MM.1S (cell line): ENCODE results near the gene SLC17A9.

Experiments used
- DNase-seq: peaks from one replicate; pipeline ENCODE4 v3.0.0-alpha.2; 2015
- H2AFZ ChIP-seq: fragments of 300-600 bp; sonication (generic); 2 replicates; pipeline ENCODE4 v1.6.0; 2016; ENCODE audit warnings: antibody characterized with exemption, low read length
- H3F3A ChIP-seq: fragments of 300-600 bp; sonication (generic); 2 replicates; pipeline ENCODE4 v1.6.1; 2016; ENCODE audit warnings: mild to moderate bottlenecking, antibody characterized with exemption, low read length, moderate library complexity, mixed read lengths; ENCODE audit not compliant: insufficient read depth
- H3K27ac ChIP-seq: fragments of 300-600 bp; sonication (generic); 2 replicates; pipeline ENCODE4 v1.5.1; 2016; ENCODE audit warnings: mild to moderate bottlenecking, low read length
- H3K27me3 ChIP-seq: fragments of 300-600 bp; sonication (generic); replicated peaks from 2 replicates; pipeline ENCODE4 v1.6.0; 2016; ENCODE audit warnings: low read length; ENCODE audit not compliant: insufficient read depth
- H3K36me3 ChIP-seq: fragments of 300-600 bp; sonication (generic); replicated peaks from 2 replicates; pipeline ENCODE4 v1.6.1; 2016; ENCODE audit warnings: mild to moderate bottlenecking, low read length, mixed read lengths; ENCODE audit not compliant: insufficient read depth
- H3K4me1 ChIP-seq: fragments of 300-600 bp; sonication (generic); 2 replicates; pipeline ENCODE4 v1.6.1; 2016; ENCODE audit warnings: low read length, mixed read lengths
- H3K4me2 ChIP-seq: fragments of 300-600 bp; sonication (generic); 2 replicates; pipeline ENCODE4 v1.6.0; 2016; ENCODE audit warnings: low read depth, low read length
- H3K4me3 ChIP-seq: fragments of 300-600 bp; sonication (generic); 2 replicates; pipeline ENCODE4 v1.5.1; 2016; ENCODE audit warnings: low read length, mixed read lengths
- H3K79me2 ChIP-seq: fragments of 300-600 bp; sonication (generic); 2 replicates; pipeline ENCODE4 v1.6.1; 2016; ENCODE audit warnings: mixed run types, low read length, mixed read lengths
- H3K9ac ChIP-seq: fragments of 300-600 bp; sonication (generic); 2 replicates; pipeline ENCODE4 v1.6.1; 2016; ENCODE audit warnings: low read length, mixed read lengths
- H3K9me2 ChIP-seq: fragments of 300-600 bp; sonication (generic); replicated peaks from 2 replicates; pipeline ENCODE4 v1.6.1; 2016; ENCODE audit warnings: mild to moderate bottlenecking, low read length, mixed read lengths; ENCODE audit not compliant: insufficient read depth
- H3K9me3 ChIP-seq: fragments of 300-600 bp; sonication (generic); replicated peaks from 2 replicates; pipeline ENCODE4 v1.6.1; 2016; ENCODE audit warnings: mild to moderate bottlenecking, low read length, mixed read lengths; ENCODE audit not compliant: insufficient read depth
- H4K20me1 ChIP-seq: fragments of 300-600 bp; sonication (generic); 2 replicates; pipeline ENCODE4 v1.6.1; 2016; ENCODE audit warnings: mild to moderate bottlenecking, low read length, moderate library complexity, mixed read lengths; ENCODE audit not compliant: insufficient read depth
- CTCF ChIP-seq: fragments of 300-600 bp; sonication (generic); IDR thresholded peaks from 2 replicates; pipeline ENCODE4 v1.5.1; 2016; ENCODE audit warnings: antibody characterized with exemption, low read length, mixed read lengths
- EZH2 ChIP-seq: fragments of 300-600 bp; sonication (generic); optimal IDR thresholded peaks from 2 replicates; pipeline ENCODE3; 2017; ENCODE audit warnings: low read depth, mild to moderate bottlenecking, antibody characterized with exemption, low read length, mixed read lengths
- EZH2phosphoT487 ChIP-seq: fragments of 300-600 bp; sonication (generic); IDR thresholded peaks from 2 replicates; pipeline ENCODE4 v1.6.1; 2018; ENCODE audit warnings: antibody characterized with exemption, low read length

Gene SLC17A9

GRCh38 chr20:62963614-62964397 is 11.3 kb downstream of the SLC17A9 start:
- Histone ChIP-seq H2AFZ (no peak overlapping the region), H3K27me3 (peaks cover 72% of the 10 kb centered on the region), H3F3A (no peaks in the 10 kb centered on the region), H3K9me3 (no peaks in the 10 kb centered on the region), H3K9ac (no peak overlapping the region), H3K4me1 (no peaks in the 10 kb centered on the region), H3K4me3 (no peak overlapping the region), H3K4me2 (no peak overlapping the region), H3K9me2 (no peaks in the 10 kb centered on the region), H3K27ac (no peak overlapping the region), H4K20me1 (no peaks in the 10 kb centered on the region), H3K36me3 (no peaks in the 10 kb centered on the region), H3K79me2 (no peaks in the 10 kb centered on the region)
- TF ChIP-seq CTCF = no peak
- no peak for TF ChIP-seq EZH2phosphoT487
- no peak for TF ChIP-seq EZH2
- DNase-seq = no peak

- TF ChIP-seq EZH2phosphoT487 = no peak
- no peak for TF ChIP-seq CTCF
- no peak for TF ChIP-seq EZH2
- Histone ChIP-seq H3K4me3 (no peak overlapping the region), H3K27ac (no peak overlapping the region), H3K9ac (no peak overlapping the region), H3K27me3 (peaks cover 72% of the 10 kb centered on the region), H3K9me3 (no peaks in the 10 kb centered on the region), H3K79me2 (no peaks in the 10 kb centered on the region), H4K20me1 (no peaks in the 10 kb centered on the region), H3K36me3 (no peaks in the 10 kb centered on the region), H3K9me2 (no peaks in the 10 kb centered on the region), H3K4me2 (no peak overlapping the region), H3F3A (no peaks in the 10 kb centered on the region), H2AFZ (no peak overlapping the region), H3K4me1 (no peaks in the 10 kb centered on the region)
- no peak for DNase-seq
Observed at GRCh38 chr20:62964700-62965099, 12.2 kb downstream of the SLC17A9 start.

- no peaks in the 10 kb centered on the region for H3K4me1 ChIP-seq
- H3K9me2 ChIP-seq = no peaks in the 10 kb centered on the region
- no peak overlapping the region for H3K27ac ChIP-seq
- no peaks in the 10 kb centered on the region for H4K20me1 ChIP-seq
- no peaks in the 10 kb centered on the region for H3K36me3 ChIP-seq
- no peak overlapping the region for H3K4me2 ChIP-seq
- H2AFZ ChIP-seq = no peak overlapping the region
- no peaks in the 10 kb centered on the region for H3K9me3 ChIP-seq
- no peak for DNase-seq
- H3K9ac ChIP-seq = no peak overlapping the region
- H3F3A ChIP-seq = no peaks in the 10 kb centered on the region
- H3K4me3 ChIP-seq = no peak overlapping the region
- no peak for TF ChIP-seq EZH2
- TF ChIP-seq EZH2phosphoT487 = no peak
- TF ChIP-seq CTCF = no peak
- H3K79me2 ChIP-seq = no peaks in the 10 kb centered on the region
- peaks cover 73% of the 10 kb centered on the region for H3K27me3 ChIP-seq
Observed at GRCh38 chr20:62965363-62965771, 12.9 kb downstream of the SLC17A9 start.
